Adipocyte (in vitro differentiated cells): ENCODE measurements around the gene BORCS6.

Experiments
- DNase-seq: peaks from one replicate; pipeline ENCODE4 v3.0.0-alpha.2; 2015; ENCODE audit warnings: low read depth
- H3K27me3 ChIP-seq: replicated peaks from 2 replicates; pipeline ENCODE4 v1.7.0; 2013; ENCODE audit warnings: mild to moderate bottlenecking, low read length, moderate library complexity; ENCODE audit not compliant: control insufficient read depth, insufficient read depth
- H3K36me3 ChIP-seq: 2 replicates; pipeline ENCODE4 v1.7.0; 2013; ENCODE audit warnings: low read length, mild to moderate bottlenecking, moderate library complexity; ENCODE audit not compliant: control insufficient read depth, insufficient read depth, severe bottlenecking
- H3K4me1 ChIP-seq: 2 replicates; pipeline ENCODE4 v1.7.0; 2013; ENCODE audit warnings: mild to moderate bottlenecking, low read length, moderate library complexity; ENCODE audit not compliant: control insufficient read depth, insufficient read depth
- H3K4me3 ChIP-seq: 2 replicates; pipeline ENCODE4 v1.7.0; 2013; ENCODE audit warnings: mild to moderate bottlenecking, low read length, moderate library complexity
- H3K9ac ChIP-seq: 2 replicates; pipeline ENCODE4 v1.7.0; 2013; ENCODE audit warnings: mild to moderate bottlenecking, low read length, moderate library complexity
- H3K9me3 ChIP-seq: 2 replicates; pipeline ENCODE4 v1.7.0; 2013; ENCODE audit warnings: mild to moderate bottlenecking, low read length, moderate library complexity; ENCODE audit not compliant: control insufficient read depth

Gene BORCS6

DNA sequence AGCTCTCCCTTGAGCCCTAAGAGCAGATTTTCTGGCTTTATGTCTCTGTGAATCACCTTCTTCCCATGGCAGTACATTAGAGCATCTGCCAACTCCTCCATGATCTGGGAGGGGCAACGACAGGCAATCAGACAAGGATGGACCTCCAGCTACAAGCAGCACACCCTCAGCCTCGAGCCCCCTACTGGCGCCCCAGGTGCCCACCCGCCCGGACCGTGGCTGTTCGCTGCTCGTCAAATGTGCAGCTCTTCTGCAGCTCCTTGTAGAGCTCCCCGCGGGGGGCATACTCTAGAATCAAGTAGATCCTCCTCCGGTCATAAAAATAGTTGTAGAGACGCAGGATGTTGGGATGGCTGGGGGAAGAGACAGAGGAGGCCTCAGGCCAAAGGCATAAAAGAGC is 16.6 kb upstream of the BORCS6 start:
- no peaks in the 10 kb centered on the region for H3K9me3 ChIP-seq
- DNase-seq, result no peak

DNA sequence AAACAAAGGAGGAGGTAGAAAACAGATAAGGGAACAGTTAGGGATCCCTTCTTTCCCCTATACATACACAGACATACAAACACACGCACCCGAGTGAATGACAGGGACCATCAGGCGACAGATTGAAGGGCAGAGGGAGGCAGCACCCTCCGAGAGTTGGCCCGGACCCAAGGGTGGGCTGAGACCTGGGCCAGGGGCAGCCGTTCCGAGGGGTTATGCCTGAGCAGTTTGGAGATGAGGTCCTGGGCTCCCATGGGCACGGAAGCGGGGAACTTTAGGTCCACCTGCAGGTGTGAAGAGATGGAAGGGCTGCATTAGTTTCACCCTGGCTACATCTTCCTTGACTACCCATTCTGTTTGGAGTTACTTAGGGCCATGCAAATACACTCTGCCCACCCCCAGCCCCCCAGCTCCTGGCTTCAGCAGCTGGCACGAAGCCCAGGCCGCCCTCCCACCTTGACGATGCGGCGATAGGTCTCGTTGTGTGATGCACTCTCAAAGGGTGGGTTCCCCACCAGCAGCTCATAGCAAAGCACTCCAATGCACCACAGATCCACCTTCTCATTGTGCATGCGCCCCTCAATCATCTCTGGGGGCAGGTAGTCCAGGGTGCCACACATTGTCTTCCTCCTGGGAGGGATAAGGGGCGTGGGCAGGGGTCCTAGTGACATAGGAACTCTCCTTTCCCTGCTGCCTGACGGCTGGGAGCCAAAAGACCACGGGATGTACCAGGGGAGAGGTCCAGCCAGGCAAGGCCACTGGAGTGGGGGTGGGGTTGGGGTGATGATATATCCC is 15.0 kb upstream of the BORCS6 start:
- Histone ChIP-seq H3K27me3 (no peaks in the 10 kb centered on the region), H3K9me3 (no peaks in the 10 kb centered on the region), H3K4me3 (no peak overlapping the region), H3K4me1 (peaks cover 3% of the 10 kb centered on the region), H3K9ac (no peak overlapping the region), H3K36me3 (no peaks in the 10 kb centered on the region)
- DNase-seq, result no peak

More for the DNA sequence above, 16.6 kb upstream of the BORCS6 start:
- peaks cover 6% of the 10 kb centered on the region for H3K4me1 ChIP-seq
- H3K36me3 ChIP-seq, result no peaks in the 10 kb centered on the region
- H3K9ac ChIP-seq, result no peak overlapping the region
- no peaks in the 10 kb centered on the region for H3K27me3 ChIP-seq
- H3K4me3 ChIP-seq, result no peak overlapping the region

DNA sequence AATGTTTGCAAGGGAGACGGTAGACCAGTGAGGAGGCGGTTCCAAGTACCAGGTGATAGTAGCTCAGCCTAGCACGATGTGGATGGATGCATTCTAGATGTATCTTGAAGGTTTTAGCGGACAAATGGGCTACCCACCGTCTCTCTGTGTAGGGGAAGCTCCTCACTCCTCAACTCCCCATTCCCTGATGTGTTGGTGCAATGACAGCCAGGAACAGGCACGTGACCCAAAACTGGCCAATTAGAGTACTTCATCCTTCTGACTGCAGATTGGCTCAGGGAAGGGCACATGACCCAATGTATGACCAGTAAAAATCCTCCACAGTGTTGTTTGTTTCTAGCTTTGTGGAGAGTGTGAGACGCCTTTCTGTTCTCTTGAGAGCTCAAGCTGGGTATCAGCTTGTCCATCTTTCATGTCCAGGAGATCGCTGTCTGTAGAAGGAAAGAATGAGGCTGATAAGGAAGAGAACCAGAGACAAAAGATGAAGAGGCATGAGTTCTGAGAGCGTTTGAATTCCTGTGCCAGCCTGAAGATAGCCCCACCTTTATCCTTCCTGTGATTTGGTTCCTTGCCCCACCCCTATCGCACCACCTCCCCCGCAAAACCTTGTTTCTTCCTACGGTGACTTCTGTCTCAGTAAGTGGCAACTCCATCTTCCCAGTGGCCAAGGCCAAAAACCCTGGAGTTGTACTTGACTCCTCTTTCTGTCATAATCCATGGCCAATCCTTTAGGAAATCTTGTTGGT is 2.3 kb upstream of the BORCS6 start:
- Histone ChIP-seq H3K4me3 (peak overlapping the region; percentile 78), H3K9ac (peak overlapping the region; percentile 66), H3K36me3 (no peaks in the 10 kb centered on the region), H3K4me1 (peaks cover 34% of the 10 kb centered on the region), H3K9me3 (no peaks in the 10 kb centered on the region), H3K27me3 (no peaks in the 10 kb centered on the region)
- peak; percentile 69 for DNase-seq

DNA sequence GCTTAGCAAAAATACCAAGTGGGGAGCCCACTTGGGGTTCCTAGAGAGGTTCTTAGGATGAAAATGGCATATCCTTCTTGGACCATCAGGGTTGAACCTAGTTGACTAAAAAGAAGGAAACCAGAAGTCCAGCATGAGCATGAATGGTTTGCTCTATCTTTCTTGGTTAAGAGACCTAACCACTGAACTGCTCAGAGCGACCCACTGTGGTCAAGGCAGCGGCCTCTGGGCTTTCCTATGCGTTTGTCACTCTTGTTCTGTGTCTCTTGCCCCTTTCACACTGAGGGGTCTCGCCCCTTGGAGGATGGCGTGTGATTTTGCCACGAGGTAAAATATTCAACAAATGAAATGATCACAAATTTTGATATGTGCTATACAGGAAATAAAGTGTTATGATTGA is 526 bp upstream of the BORCS6 start:
- DNase-seq, result no peak
- Histone ChIP-seq H3K36me3 (no peaks in the 10 kb centered on the region), H3K9me3 (no peaks in the 10 kb centered on the region), H3K9ac (peak overlapping the region; percentile 73), H3K4me3 (peak overlapping the region; percentile 88), H3K27me3 (no peaks in the 10 kb centered on the region), H3K4me1 (peaks cover 37% of the 10 kb centered on the region)

DNA sequence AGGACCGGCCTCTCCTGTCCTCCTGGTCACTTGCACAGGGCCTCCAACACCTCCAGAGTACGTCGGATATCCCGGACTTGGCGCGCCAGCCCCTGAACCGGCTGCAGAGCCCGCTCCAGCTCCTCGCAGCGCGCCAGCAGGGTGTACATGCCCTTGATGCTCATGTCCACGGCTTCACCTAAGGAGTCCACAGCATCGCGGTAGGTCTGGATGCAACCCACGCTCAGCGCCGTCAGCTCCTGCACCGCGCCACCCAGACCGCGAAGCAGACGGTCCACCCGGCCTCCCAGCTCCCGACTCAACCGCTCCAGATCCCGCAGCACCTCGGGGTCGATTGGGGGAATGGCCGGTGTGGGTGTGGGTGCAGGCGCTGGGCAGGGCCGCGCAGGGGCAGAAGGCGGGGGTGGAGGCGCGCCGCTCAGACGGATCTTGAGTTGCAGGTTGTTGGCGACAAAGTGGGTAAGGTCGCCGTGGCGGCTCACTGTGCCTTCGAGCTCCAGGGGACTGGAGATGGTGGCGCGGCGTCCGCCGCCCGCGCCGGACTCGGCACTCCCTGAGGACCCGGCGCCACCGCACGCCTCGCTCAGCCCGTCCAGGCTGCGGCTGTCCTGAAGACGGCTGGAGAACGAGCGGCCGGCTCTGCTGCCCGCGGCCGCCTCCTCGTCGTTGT is 804 bp downstream of the BORCS6 start:
- no peaks in the 10 kb centered on the region for H3K9me3 ChIP-seq
- no peaks in the 10 kb centered on the region for H3K27me3 ChIP-seq
- H3K4me3 ChIP-seq, result peak overlapping the region; percentile 88
- no peaks in the 10 kb centered on the region for H3K36me3 ChIP-seq
- no peak for DNase-seq
- peaks cover 38% of the 10 kb centered on the region for H3K4me1 ChIP-seq
- peak overlapping the region; percentile 92 for H3K9ac ChIP-seq

DNA sequence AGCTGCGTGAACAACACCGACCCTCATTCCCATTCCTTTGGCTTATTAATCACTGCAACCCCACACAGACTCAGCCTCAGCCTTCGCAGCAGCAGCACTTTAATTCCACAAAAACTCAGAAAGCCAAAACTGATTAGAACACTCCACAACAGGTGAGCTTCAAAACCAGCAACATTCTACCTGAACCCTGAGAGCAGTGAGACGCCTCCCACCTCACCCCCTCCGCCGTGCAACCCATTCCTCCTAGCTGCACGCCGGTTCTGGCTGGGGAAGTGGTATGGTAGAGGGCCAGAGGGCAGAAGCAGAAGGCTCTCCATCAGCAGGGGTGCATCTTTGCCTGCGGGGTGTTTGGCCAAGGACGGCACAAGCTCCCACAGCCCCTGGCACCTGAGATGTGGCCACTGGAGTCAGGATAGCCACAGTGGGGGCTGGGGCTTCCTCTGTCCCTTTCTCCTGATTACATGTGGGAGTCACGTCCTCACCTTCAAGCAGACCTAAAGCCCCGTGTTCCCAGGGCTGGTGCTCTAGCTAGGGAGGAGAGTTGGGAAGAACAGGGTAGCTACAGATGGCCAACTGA is 1.6 kb downstream of the BORCS6 start:
- Histone ChIP-seq H3K4me1 (peaks cover 36% of the 10 kb centered on the region), H3K9me3 (no peaks in the 10 kb centered on the region), H3K36me3 (no peaks in the 10 kb centered on the region), H3K27me3 (no peaks in the 10 kb centered on the region), H3K9ac (peak overlapping the region; percentile 92), H3K4me3 (peak overlapping the region; percentile 88)
- no peak for DNase-seq

DNA sequence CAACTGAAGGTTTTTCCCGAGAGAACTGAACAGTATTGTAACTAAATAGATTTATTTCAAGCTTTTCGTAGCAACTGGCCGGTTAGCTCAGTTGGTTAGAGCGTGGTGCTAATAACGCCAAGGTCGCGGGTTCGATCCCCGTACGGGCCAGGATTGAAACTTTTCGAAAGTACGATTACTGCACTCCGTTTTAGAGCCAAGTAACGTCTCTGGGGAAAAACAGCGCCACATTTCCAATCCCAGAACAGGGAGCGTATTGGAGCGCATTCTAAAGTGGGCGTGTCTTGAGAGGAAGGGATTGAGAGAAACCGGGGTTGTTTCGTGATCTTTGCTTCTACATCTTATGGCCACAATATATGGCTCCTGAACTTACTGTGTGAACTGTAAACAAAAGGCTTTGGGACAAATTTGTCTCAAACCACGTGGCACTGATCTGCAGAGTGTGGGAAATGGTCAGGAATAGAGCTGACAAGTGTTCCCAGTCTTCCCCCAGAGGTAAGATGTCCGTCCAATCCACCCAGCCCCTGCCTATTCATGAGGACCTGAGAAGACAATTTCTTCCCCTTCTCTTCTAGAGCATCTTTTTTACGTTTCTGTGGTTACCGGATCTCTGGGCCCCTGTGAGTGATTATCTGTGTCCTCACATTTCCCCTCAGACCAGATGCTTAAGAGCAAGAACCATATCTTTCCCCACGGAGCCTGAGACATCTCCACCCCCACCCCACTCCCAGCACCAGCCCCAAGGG is 2.3 kb downstream of the BORCS6 start:
- Histone ChIP-seq H3K9ac (peak overlapping the region; percentile 92), H3K4me1 (peaks cover 33% of the 10 kb centered on the region), H3K9me3 (no peaks in the 10 kb centered on the region), H3K27me3 (no peaks in the 10 kb centered on the region), H3K36me3 (no peaks in the 10 kb centered on the region), H3K4me3 (peak overlapping the region; percentile 93)
- DNase-seq, result peak; percentile 100

DNA sequence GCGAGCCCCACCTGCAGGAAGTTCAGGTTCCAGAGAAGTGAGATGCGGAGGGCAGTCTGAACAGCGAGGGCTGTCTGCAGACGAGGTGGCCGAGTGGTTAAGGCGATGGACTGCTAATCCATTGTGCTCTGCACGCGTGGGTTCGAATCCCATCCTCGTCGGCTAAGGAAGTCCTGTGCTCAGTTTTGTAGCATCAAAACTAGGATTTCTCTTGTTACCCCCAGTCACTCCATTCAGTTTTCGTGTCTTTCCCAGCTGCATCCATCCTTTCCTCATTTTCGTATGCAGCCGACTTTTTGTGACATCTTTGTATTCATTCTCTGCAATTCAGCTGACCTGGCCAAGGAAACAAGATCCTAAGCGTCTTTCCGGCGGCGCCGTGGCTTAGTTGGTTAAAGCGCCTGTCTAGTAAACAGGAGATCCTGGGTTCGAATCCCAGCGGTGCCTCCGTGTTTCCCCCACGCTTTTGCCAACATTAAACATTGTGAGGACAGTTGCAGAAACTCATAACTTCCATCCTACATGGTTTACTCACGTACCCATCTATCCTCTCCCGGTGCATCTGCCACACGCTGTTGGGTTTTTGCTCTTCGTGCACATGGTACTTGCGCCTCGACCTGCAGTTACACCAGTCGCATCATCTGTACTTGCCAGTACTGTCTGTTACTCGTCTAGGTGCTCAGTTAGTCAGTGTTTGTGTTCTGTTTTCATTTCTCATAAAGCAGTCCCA is 3.0 kb downstream of the BORCS6 start:
- Histone ChIP-seq H3K27me3 (no peaks in the 10 kb centered on the region), H3K36me3 (no peaks in the 10 kb centered on the region), H3K9me3 (no peaks in the 10 kb centered on the region), H3K9ac (peak overlapping the region; percentile 84), H3K4me1 (peaks cover 26% of the 10 kb centered on the region), H3K4me3 (peak overlapping the region; percentile 93)
- peak; percentile 92 for DNase-seq

DNA sequence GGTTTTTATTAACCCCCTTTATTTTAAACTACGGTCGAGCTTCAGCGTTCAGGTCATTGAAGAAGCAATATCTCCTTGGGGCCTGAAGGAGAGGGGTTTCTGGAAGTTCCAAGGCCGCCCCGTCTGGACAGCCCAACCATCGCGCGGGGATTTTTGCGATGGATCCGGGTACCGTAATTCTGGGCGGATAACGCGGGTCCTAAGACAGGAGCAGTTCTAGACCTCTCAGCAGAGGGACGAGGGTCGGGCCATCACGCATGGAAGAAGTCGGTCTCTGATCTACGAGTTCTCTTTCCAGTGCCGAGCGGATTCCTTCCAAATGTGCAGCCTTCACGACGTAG is 3.6 kb downstream of the BORCS6 start:
- H3K4me1 ChIP-seq, result peaks cover 23% of the 10 kb centered on the region
- peak overlapping the region; percentile 84 for H3K9ac ChIP-seq
- no peaks in the 10 kb centered on the region for H3K36me3 ChIP-seq
- no peaks in the 10 kb centered on the region for H3K27me3 ChIP-seq
- H3K9me3 ChIP-seq, result no peaks in the 10 kb centered on the region
- no peak for DNase-seq
- H3K4me3 ChIP-seq, result peak overlapping the region; percentile 93
